HG03139 (cell line): ENCODE measurements around the gene EFCAB6.
"Not testable (repeated sequence)": the region's sequence is repeated elsewhere in the genome, so short reads cannot be mapped to it uniquely, and the experiment has no call there.

Experiments used
- ATAC-seq: cut with Tn5 transposase; IDR thresholded peaks from one replicate; pipeline ENCODE4 v1.9.1; 2021; ENCODE audit not compliant: unreplicated experiment

Gene EFCAB6

DNA sequence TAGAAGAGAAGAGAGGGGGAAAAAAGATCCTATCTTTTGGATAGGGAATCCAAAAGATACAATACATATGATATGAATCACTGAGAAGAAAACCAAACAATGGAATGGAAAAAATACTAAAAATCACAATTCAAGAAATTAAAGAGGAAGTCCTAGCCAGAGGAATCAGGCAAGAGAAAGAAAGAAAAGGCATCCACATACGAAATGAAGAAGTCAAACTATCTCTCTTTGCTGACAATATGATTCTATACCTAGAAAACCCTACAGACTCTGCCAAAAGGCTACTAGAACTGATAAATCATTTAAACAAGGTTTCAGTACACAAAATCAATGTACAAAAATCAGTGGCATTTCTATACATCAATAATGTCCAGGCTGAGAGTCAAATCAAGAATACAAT is 91.4 kb downstream of the EFCAB6 start:
- no peak for ATAC-seq

- ATAC-seq: no peak
These were observed 98.0 kb downstream of the EFCAB6 start for GRCh38 chr22:43714104-43714503.

DNA sequence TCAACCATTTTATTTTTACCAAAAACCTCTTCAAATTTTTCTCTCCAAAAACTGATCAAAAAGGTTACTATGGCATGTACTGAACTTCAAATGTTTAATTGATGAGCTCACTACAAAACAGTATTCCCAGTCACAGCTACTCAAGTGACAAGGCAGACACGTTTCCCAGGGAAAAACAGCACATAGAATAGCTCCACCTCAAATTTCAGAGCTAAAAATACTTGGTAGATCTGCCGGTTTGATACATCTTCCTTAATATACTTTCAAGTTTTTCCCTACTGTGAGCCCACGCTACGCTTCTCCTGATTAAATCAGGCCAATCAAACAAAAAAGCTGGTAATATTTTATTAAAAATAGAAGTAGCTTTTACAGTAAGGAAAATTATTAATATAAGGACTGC is 100.4 kb downstream of the EFCAB6 start:
- ATAC-seq: no peak

GRCh38 chr22:43707648-43708047 is 104.5 kb downstream of the EFCAB6 start:
- ATAC-seq: no peak

- no peak for ATAC-seq
These were observed 105.4 kb downstream of the EFCAB6 start for GRCh38 chr22:43706571-43707328.

DNA sequence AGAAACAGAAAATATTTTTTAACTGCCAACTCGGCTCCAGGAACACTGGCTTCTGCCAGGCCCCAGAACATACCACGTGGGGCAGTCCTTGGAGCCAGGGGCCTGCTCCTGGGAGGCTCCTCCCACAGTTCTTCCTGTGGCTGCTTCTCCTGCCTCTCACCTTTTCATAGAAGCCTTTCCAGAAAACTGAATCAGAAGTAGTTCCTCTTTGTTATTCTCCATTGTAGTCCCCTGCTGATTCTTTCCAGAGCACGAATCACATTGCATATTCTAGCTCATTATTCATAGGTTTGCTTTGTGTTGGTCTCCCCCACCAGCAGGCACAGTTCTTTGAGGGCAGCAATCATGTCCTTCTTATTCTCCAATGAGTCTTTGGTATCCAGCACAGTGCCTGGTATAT is 106.0 kb downstream of the EFCAB6 start:
- no peak for ATAC-seq

DNA sequence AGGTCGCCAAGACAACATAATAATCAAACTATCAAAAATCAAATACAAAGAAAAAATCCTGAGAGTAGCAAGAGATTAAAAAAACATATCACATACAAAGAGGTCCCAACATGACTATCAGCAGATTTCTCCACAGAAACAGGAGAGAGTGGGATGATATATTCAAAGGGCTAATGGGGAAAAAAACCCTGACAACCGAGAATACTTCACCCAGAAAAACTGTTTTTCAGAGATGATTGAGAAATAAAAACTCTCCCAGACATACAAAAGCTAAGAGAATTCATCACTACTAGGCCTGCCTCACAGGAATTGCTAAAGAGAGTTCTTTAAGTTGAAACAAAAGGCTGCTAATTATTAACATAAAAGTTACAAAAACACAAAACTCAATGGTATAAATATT is 108.1 kb downstream of the EFCAB6 start:
- no peak for ATAC-seq

DNA sequence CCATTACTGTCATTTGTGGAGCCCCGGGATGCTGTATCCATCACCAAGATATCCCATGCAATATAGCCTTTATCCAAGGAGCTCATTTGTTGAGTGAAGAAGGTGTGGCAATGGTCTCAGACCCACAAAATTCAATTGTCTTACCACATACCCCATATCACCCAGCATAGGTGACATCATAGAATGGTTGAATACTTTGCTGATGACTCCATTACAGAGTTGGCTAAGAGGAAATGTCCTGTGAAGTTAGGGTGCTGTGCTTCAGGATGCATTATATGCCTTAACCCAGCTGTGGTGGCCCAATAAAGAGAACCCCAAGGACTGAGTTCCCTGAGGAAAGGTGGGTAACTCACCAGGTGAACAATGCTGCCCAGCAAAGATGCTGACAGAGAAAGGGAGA is 113.7 kb downstream of the EFCAB6 start:
- no peak for ATAC-seq

DNA sequence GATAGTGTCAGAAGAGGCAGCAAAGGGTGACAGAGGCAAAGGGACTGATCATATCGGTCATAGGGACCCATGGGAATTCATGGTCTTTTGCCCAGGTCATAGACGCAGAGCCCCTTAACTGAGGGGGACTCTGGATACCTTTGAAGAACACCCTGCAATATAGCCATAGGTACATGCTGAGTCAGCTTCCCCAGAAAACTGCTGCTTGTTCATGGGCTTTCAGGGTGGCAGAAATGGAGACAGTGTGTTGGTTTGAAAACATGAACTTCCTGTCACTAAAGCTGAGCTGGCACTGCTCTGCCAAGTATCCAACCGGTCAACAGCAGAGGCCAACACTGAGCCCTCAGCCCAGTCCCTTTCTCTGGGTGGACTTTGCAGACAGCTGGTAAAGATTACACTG is 114.2 kb downstream of the EFCAB6 start:
- ATAC-seq: no peak

DNA sequence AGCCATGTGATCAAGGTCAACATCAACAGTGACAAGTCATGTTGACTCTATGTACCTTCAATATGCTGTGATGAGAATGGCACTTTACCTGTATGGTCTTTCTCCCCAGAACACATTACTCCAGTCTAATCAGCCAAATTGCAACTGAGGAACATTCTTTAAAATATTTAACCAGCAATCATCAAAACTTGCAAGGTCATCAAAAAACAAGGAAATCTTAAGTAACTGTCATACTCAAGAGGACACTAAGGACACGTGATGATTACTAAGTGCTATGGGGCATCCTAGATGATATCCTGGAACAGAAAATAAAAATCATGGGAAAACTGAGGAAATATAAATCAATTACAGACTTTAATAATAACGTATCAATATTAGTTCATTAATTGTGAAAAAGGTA is 118.9 kb downstream of the EFCAB6 start:
- ATAC-seq: no peak

GRCh38 chr22:43689356-43689755 is 122.7 kb downstream of the EFCAB6 start:
- no peak for ATAC-seq

GRCh38 chr22:43682851-43683250 is 129.3 kb downstream of the EFCAB6 start:
- ATAC-seq: no peak

DNA sequence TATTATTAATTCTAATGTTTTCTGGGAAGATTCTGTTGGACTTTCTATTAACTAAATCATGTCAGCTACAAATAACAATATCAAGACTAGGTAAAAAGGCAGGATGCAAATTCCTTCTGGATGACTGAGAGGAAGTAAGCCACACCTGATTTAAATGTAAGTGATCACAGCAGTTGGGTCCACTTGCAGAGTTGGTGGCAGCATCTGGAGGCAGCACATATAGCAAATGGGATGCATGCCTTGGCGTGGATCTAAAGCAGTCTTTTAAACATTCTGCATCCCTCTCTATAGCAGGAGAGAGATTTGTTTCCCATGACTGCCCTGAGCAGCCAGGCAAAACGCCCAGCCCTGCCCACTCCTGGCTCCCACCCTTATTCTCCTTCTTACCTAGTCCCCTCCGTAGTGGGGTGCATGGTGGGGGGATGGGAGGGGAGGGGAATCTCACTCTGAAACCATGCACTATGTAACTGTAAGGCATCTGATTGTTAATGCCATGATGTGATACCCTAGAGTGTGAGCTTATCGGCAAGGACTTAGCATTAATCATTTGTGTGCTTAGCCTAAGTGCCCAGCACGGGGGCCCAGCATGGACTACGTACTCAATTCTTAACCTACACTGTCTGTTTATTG is 130.3 kb downstream of the EFCAB6 start:
- no peak for ATAC-seq

DNA sequence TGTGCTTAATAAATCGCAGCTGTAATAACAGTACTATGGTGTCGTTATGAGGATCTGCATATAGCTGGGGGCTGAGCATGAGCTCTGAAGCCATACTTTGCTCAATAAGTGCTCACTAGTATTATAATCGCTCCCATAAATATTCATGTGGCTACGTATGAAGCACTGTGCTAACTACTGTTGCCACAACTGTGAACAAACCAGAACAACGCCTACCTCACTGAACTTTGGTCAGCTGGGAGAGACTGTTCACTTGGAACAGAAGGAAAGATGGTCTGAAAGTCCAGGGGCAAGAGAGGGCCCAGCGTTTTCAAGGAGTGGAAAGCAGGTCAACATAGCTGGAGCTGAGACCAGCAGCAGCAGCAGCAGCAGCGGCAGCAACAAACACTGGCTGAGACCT is 141.6 kb downstream of the EFCAB6 start:
- ATAC-seq: no peak

DNA sequence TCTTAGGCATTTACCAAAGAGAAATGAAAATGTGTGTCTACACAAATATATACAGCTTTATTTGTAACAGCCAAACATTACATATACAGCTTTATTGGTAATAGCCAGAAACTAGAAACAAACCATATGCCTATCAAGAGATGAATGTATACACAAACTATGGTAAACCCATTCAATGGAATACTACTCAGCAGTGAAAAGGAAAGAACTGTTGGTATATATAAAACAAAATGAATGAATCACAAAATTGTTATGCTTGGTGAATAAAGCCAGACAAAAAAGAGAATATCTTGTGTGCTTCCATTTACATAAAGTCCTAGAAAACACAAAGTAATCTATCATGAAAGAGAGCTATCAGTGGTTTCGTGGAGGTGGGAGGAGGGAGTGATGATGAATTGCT is 142.9 kb downstream of the EFCAB6 start:
- ATAC-seq: no peak

GRCh38 chr22:43667656-43668055 is 144.4 kb downstream of the EFCAB6 start:
- ATAC-seq: no peak

DNA sequence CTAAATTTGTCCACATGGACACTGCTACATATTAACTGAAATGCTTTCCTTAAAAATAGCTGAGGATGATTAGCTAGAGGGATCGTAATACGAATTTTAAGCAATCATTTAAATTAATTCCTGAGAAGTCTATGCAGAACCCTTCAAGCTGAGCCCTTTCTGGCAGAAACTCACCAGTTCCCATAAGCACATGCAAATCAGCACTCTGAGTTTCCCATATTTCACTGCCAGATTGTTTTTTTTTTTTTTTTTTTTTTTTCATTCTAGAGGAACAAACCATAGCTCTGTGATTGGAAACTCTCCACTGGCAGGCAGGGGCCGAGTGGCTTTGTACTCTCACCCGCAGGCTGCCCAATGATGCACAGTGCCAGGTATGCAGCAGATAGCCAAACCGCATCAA is 145.6 kb downstream of the EFCAB6 start:
- ATAC-seq: no peak

DNA sequence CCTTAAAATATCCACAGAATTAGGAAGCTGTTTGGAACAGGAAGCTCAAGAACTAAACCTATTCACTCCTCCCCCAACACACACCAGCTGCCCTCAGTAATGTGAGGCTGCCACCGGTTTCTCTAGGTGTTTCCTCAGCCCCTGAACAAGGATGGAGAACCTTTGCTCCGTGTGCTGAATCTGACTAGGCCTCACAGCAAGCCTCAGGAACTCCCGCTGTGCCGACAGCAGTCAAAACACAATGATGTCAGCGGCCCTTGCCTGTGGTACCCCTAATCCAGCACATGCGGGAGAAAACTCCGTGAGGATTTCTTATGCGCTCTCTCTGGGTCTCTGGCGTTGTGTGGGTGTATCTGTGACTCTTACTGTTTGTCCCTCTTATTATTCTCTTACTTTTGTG is 153.3 kb downstream of the EFCAB6 start:
- ATAC-seq: no peak

DNA sequence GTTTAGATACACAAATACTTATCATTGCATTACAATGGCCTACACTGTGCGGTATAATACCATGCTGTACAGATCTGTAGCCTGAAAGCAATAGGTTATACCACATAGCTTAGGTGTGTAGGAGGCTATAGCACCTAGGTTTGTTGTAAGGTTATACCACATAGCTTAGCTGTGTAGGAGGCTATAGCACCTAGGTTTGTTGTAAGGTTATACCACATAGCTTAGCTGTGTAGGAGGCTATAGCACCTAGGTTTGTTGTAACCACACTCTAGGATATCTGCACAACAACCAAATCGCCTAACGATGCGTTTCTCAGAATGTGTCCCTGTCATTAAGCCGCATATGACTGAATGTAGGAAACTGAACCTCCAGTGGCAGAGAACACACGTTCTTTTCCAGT is 155.5 kb downstream of the EFCAB6 start:
- ATAC-seq: not testable (repeated sequence)

GRCh38 chr22:43654271-43654670 is 157.8 kb downstream of the EFCAB6 start:
- no peak for ATAC-seq

GRCh38 chr22:43652845-43653244 is 159.3 kb downstream of the EFCAB6 start:
- ATAC-seq: no peak

GRCh38 chr22:43643387-43643786 is 168.7 kb downstream of the EFCAB6 start:
- ATAC-seq: no peak
